Measurements from ENCODE around the gene PTPN1. TPM values are rescaled to one million over a fixed set of nuclear protein-coding genes. Genes with fewer than 3 reads are reported as not detected.

The PTPN1 gene
- total RNA-seq, 1 experiment from 2014 or later = 30.8 TPM

DNA sequence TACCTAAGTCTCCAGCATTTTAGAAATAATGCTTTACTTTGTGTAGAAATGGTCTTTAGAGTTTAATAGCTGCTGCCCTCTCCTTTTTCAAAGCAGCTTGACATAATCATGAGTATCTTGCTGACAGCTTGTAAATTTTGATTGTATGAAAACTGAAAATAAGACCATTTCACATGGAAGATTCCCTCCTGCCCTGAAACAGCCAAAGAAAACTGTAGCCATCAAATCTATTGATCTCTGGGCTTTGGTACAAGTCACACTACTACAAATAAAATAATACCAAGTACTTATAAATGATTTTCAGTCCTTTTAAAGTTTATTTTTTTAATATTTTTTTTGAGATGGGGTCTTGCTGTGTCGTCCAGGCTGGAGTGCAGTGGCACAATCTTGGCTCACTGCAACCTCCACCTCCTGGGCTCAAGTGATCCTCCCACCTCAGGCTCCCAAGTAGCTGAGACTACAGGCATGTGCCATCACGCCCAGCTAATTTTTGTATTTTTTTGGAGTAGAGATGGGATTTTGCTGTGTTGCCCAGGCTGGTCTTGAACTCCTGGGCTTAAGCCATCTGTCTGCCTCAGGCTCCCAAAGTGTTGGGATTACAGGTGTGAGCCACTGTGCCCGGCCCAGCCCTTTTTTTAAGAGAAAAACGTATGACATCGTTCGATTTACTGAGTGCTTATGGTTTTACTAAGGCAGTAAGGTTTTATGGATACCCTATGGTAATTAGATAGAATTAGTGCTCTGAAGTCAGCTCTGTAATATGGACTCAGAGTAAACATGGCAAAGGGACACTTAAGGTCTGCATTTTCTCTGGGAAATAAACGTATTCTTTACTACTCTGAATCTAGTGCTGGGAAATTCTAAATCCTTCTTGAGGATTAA, 7.0 kb downstream of the PTPN1 start:
- Histone ChIP-seq H3K9ac (ENCODE audit: extremely low read depth, insufficient read length, low read length) (no peak overlapping the region), H3K23ac (ENCODE audit: insufficient read length, low read depth, low read length) (no peak overlapping the region), H3K79me2 (ENCODE audit: insufficient read depth, low read length) (peaks cover 13% of the 10 kb centered on the region; the same call in 1 of the 2 replicates), H3K56ac (ENCODE audit: insufficient read length, low read depth, low read length) (no peak overlapping the region), H3K18ac (ENCODE audit: insufficient read length, low read depth, low read length) (no peak overlapping the region), H4K91ac (ENCODE audit: insufficient read length, low read depth, low read length) (no peak overlapping the region), H2AFZ (ENCODE audit: low read length) (no peak overlapping the region), H3K9me3 (ENCODE audit: control insufficient read depth, low read depth, low read length) (no peaks in the 10 kb centered on the region), H2AK5ac (ENCODE audit: insufficient read length, low read length) (no peak overlapping the region), H3K14ac (ENCODE audit: insufficient read depth, low read length) (no peak overlapping the region), H4K5ac (ENCODE audit: insufficient read length, low read depth, low read length) (no peak overlapping the region), H4K8ac (replicated peaks; ENCODE audit: insufficient read length, low read depth, low read length) (no peak overlapping the region), H3K79me1 (ENCODE audit: insufficient read depth, low read depth, low read length, poor library complexity, severe bottlenecking) (peaks cover 3% of the 10 kb centered on the region), H3K4ac (ENCODE audit: low read depth, low read length) (no peak overlapping the region), H2BK5ac (ENCODE audit: insufficient read length, low read length) (no peak overlapping the region), H3K27ac (ENCODE audit: insufficient read length, low read depth, low read length) (no peak overlapping the region), H2BK120ac (ENCODE audit: low read depth, low read length, poor library complexity, severe bottlenecking) (no peak overlapping the region), H3K23me2 (ENCODE audit: insufficient read length, low read depth, low read length, poor library complexity, severe bottlenecking) (no peaks in the 10 kb centered on the region), H4K20me1 (ENCODE audit: control insufficient read depth, insufficient read depth, insufficient read length) (no peaks in the 10 kb centered on the region), H3T11ph (ENCODE audit: low read length) (no peak overlapping the region), H2BK20ac (ENCODE audit: low read depth, low read length, poor library complexity, severe bottlenecking) (no peak overlapping the region), H2BK12ac (ENCODE audit: insufficient read length, low read depth, low read length) (no peak overlapping the region), H3K27me3 (ENCODE audit: insufficient read depth, low read length) (no peaks in the 10 kb centered on the region), H3K4me1 (ENCODE audit: insufficient read depth, low read length) (no peaks in the 10 kb centered on the region), H3K4me2 (ENCODE audit: insufficient read depth, insufficient read length, low read length) (no peak overlapping the region), H2BK15ac (ENCODE audit: low read depth, low read length) (no peak overlapping the region)
- no peak overlapping the region for H3K4me3 Mint-ChIP-seq
- H3K36me3 Mint-ChIP-seq (ENCODE audit: insufficient read depth in 1 of 3, low read depth in 3 of 3) = no peaks in the 10 kb centered on the region
- DNase-seq = no peak
- H3K27ac Mint-ChIP-seq = no peak overlapping the region
- H3K4me1 Mint-ChIP-seq = peaks cover 2 to 6% of the 10 kb centered on the region in 2 experiments; a peak in 2 of 4 replicates
- TF ChIP-seq, protein P1, sequence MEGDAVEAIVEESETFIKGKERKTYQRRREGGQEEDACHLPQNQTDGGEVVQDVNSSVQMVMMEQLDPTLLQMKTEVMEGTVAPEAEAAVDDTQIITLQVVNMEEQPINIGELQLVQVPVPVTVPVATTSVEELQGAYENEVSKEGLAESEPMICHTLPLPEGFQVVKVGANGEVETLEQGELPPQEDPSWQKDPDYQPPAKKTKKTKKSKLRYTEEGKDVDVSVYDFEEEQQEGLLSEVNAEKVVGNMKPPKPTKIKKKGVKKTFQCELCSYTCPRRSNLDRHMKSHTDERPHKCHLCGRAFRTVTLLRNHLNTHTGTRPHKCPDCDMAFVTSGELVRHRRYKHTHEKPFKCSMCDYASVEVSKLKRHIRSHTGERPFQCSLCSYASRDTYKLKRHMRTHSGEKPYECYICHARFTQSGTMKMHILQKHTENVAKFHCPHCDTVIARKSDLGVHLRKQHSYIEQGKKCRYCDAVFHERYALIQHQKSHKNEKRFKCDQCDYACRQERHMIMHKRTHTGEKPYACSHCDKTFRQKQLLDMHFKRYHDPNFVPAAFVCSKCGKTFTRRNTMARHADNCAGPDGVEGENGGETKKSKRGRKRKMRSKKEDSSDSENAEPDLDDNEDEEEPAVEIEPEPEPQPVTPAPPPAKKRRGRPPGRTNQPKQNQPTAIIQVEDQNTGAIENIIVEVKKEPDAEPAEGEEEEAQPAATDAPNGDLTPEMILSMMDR (conservative IDR thresholded peaks at IDR 0.05) = no peak
- no peaks in the 10 kb centered on the region for H3K27me3 Mint-ChIP-seq (ENCODE audit: low read depth)
- no CpG with 5 or more reads among the region's 7 CpGs for WGBS (ENCODE audit: extremely low coverage, insufficient read length, low lambda C conversion rate)
- no peaks in the 10 kb centered on the region for H3K9me3 Mint-ChIP-seq
